K562 (cell line): ENCODE measurements around the gene LRFN3. TPM values are rescaled to one million over a fixed set of nuclear protein-coding genes. Genes with fewer than 3 reads are reported as not detected.
A peak's percentile ranks its signal among the peaks of the same experiment; 100 is the strongest.

Experiments used
- CREM ChIP-seq: IDR thresholded peaks from 2 replicates; pipeline ENCODE4 v1.6.1; 2014; ENCODE audit warnings: antibody characterized with exemption, low read depth
- EGR1 ChIP-seq: fragments of 450-650 bp; conservative IDR thresholded peaks from 2 replicates; pipeline ENCODE4 v1.6.1; 2017; ENCODE audit warnings: mild to moderate bottlenecking
- HNRNPH1 ChIP-seq: fragments of 200-400 bp; formaldehyde crosslinking; optimal IDR thresholded peaks from 2 replicates; pipeline ENCODE3; 2017; ENCODE audit warnings: low read depth, mild to moderate bottlenecking, low read length, moderate library complexity
- PHTF2 ChIP-seq: fragments of 250-450 bp; sonication (Bioruptor Pico); IDR thresholded peaks from 2 replicates; pipeline ENCODE4 v1.5.0; 2021; ENCODE audit warnings: mild to moderate bottlenecking
- PML ChIP-seq: IDR thresholded peaks from 2 replicates; pipeline ENCODE4 v1.6.1; 2012; ENCODE audit warnings: low read length, inconsistent platforms
- RAD51 ChIP-seq: fragments of 450-650 bp; IDR thresholded peaks from 2 replicates; pipeline ENCODE4 v1.7.1; 2016; ENCODE audit warnings: low read depth, mild to moderate bottlenecking, borderline replicate concordance
- SMARCA5 ChIP-seq: fragments of 450-650 bp; IDR thresholded peaks from 2 replicates; pipeline ENCODE4 v1.6.1; 2016
- SMC3 ChIP-seq: conservative IDR thresholded peaks from 2 replicates; pipeline ENCODE4 v1.6.1; 2011; ENCODE audit warnings: low read depth, low read length, improper control_type of control experiment; ENCODE audit not compliant: insufficient read depth
- SRF ChIP-seq, 2 experiments: fragments of 250-450, 450-650 bp in 1 of 2; sonication (Bioruptor Pico) in 1 of 2; sonication (generic) in 1 of 2; formaldehyde crosslinking; IDR thresholded peaks; 2 replicates each; pipeline versions ENCODE4 v1.5.0 to v1.5.1; 2020 to 2022; ENCODE audit warnings: mild to moderate bottlenecking in 1 of 2, missing genetic modification reagents in 1 of 2
- TBP ChIP-seq: optimal IDR thresholded peaks from 2 replicates; pipeline ENCODE3; 2011; ENCODE audit warnings: low read depth, low read length, improper control_type of control experiment
- XRCC3 ChIP-seq: fragments of 450-650 bp; IDR thresholded peaks from 2 replicates; pipeline ENCODE4 v1.6.1; 2017; ENCODE audit warnings: mild to moderate bottlenecking, moderate library complexity
- ZNF143 ChIP-seq: sonication (generic); formaldehyde crosslinking; IDR thresholded peaks from 2 replicates; pipeline ENCODE4 v1.9.0; 2022; ENCODE audit warnings: mild to moderate bottlenecking, missing genetic modification reagents
- polyA plus RNA-seq, 8 experiments: library from polyadenylated mRNA; depleted of rRNA in 4 of 8; stranded (reverse) in 5 of 8; unstranded in 3 of 8; fragments of >200 nt; fragmentation: Nextera tagmentation in 2 of 8; fragmentation: Illumina TruSeq in 1 of 8; extraction: Ambion mirVana in 2 of 8; extraction: Trizol in 1 of 8; gene quantifications; 2 replicates each; pipeline versions ENCODE4 v1.2.1 to v1.2.3, GENCODE V29; 2011 to 2014; ENCODE audit warnings: inconsistent platforms in 1 of 8, missing spikeins in 1 of 8
- total RNA-seq, 7 experiments: library from RNA; depleted of rRNA in 6 of 7; stranded (reverse); fragments of >200 nt in 6 of 7; fragmentation: Illumina TruSeq in 2 of 7; extraction: Trizol in 2 of 7; gene quantifications; 2 replicates each; pipeline versions ENCODE4 v1.2.1 to v1.2.3, GENCODE V29; 2011 to 2021; ENCODE audit warnings: low replicate concordance in 1 of 7
- TF ChIP-seq, protein P1 (sequence below), 2 experiments: fragments of 150-350 bp in 1 of 2; IDR thresholded peaks; 2 replicates each; pipeline ENCODE4 v1.6.1; 2012 to 2016; ENCODE audit warnings: low read depth in 2 of 2, low read length in 2 of 2, mild to moderate bottlenecking in 1 of 2, moderate library complexity in 1 of 2
- TF ChIP-seq, protein P2 (sequence below): fragments of 250-450 bp; sonication (Bioruptor Pico); IDR thresholded peaks from 2 replicates; pipeline ENCODE4 v1.5.0; 2022; ENCODE audit warnings: mild to moderate bottlenecking
- TF ChIP-seq, protein P3 (sequence below): sonication (generic); formaldehyde crosslinking; IDR thresholded peaks from 2 replicates; pipeline ENCODE4 v1.8.0; 2022; ENCODE audit warnings: mild to moderate bottlenecking, missing genetic modification reagents
- TF ChIP-seq, protein P4 (sequence below): sonication (generic); formaldehyde crosslinking; IDR thresholded peaks from 2 replicates; pipeline ENCODE4 v1.8.1; 2022; ENCODE audit warnings: missing genetic modification reagents

Gene LRFN3
- total and polyA plus RNA-seq, 9 of the 15 experiments (the other 6 are each of a cell fraction or from before 2014, with no cell fraction given): 0.03 to 0.12 (median 0.11) TPM; not detected in 6

DNA sequence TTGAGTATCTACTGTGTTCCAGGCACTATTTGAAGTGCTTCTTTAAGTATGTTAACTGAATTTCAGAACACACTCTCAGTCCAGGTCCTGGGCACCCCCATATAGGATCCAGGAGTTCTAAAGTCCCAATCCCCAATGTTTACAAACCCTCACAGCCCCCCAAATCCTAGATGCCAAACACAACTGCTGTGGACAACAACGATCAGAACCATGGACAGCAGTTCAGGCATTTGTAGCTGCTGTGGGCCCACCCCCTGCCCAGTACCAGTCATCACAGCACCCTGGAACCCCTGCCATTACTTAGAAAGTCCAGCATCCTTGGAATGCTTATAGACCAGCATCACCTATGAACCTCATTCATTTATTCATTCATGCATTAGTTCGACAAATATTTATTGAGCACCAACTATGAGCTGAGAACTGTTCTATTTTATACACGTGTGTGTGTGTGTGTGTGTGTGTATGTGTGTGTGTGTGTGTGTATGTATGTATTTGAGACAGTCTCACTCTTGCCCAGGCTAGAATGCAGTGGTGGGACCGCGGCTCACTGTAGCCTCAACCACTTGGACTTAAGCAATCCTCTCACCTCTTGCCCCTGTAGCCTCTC, 39.5 kb downstream of the LRFN3 start (continued):
- no peak for TF ChIP-seq RAD51
- no peak for TF ChIP-seq SMC3
- TF ChIP-seq, protein P1, sequence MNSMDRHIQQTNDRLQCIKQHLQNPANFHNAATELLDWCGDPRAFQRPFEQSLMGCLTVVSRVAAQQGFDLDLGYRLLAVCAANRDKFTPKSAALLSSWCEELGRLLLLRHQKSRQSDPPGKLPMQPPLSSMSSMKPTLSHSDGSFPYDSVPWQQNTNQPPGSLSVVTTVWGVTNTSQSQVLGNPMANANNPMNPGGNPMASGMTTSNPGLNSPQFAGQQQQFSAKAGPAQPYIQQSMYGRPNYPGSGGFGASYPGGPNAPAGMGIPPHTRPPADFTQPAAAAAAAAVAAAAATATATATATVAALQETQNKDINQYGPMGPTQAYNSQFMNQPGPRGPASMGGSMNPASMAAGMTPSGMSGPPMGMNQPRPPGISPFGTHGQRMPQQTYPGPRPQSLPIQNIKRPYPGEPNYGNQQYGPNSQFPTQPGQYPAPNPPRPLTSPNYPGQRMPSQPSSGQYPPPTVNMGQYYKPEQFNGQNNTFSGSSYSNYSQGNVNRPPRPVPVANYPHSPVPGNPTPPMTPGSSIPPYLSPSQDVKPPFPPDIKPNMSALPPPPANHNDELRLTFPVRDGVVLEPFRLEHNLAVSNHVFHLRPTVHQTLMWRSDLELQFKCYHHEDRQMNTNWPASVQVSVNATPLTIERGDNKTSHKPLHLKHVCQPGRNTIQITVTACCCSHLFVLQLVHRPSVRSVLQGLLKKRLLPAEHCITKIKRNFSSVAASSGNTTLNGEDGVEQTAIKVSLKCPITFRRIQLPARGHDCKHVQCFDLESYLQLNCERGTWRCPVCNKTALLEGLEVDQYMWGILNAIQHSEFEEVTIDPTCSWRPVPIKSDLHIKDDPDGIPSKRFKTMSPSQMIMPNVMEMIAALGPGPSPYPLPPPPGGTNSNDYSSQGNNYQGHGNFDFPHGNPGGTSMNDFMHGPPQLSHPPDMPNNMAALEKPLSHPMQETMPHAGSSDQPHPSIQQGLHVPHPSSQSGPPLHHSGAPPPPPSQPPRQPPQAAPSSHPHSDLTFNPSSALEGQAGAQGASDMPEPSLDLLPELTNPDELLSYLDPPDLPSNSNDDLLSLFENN (IDR thresholded peaks at IDR 0.05; ENCODE audit: low read depth in 2 of 2, low read length in 2 of 2): no peak
- no peak for TF ChIP-seq EGR1
- TF ChIP-seq, protein P2, sequence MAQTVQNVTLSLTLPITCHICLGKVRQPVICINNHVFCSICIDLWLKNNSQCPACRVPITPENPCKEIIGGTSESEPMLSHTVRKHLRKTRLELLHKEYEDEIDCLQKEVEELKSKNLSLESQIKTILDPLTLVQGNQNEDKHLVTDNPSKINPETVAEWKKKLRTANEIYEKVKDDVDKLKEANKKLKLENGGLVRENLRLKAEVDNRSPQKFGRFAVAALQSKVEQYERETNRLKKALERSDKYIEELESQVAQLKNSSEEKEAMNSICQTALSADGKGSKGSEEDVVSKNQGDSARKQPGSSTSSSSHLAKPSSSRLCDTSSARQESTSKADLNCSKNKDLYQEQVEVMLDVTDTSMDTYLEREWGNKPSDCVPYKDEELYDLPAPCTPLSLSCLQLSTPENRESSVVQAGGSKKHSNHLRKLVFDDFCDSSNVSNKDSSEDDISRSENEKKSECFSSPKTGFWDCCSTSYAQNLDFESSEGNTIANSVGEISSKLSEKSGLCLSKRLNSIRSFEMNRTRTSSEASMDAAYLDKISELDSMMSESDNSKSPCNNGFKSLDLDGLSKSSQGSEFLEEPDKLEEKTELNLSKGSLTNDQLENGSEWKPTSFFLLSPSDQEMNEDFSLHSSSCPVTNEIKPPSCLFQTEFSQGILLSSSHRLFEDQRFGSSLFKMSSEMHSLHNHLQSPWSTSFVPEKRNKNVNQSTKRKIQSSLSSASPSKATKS (CRISPR knock-in tag): no peak
- no peak for TF ChIP-seq PHTF2 (CRISPR knock-in tag)
- TF ChIP-seq ZNF143 (CRISPR knock-in tag): no peak
- TF ChIP-seq, protein P3, sequence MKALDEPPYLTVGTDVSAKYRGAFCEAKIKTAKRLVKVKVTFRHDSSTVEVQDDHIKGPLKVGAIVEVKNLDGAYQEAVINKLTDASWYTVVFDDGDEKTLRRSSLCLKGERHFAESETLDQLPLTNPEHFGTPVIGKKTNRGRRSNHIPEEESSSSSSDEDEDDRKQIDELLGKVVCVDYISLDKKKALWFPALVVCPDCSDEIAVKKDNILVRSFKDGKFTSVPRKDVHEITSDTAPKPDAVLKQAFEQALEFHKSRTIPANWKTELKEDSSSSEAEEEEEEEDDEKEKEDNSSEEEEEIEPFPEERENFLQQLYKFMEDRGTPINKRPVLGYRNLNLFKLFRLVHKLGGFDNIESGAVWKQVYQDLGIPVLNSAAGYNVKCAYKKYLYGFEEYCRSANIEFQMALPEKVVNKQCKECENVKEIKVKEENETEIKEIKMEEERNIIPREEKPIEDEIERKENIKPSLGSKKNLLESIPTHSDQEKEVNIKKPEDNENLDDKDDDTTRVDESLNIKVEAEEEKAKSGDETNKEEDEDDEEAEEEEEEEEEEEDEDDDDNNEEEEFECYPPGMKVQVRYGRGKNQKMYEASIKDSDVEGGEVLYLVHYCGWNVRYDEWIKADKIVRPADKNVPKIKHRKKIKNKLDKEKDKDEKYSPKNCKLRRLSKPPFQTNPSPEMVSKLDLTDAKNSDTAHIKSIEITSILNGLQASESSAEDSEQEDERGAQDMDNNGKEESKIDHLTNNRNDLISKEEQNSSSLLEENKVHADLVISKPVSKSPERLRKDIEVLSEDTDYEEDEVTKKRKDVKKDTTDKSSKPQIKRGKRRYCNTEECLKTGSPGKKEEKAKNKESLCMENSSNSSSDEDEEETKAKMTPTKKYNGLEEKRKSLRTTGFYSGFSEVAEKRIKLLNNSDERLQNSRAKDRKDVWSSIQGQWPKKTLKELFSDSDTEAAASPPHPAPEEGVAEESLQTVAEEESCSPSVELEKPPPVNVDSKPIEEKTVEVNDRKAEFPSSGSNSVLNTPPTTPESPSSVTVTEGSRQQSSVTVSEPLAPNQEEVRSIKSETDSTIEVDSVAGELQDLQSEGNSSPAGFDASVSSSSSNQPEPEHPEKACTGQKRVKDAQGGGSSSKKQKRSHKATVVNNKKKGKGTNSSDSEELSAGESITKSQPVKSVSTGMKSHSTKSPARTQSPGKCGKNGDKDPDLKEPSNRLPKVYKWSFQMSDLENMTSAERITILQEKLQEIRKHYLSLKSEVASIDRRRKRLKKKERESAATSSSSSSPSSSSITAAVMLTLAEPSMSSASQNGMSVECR (CRISPR knock-in tag): peak; percentile 35; the same call in 1 of the 2 replicates
- TF ChIP-seq PML: no peak
- TF ChIP-seq, protein P4, sequence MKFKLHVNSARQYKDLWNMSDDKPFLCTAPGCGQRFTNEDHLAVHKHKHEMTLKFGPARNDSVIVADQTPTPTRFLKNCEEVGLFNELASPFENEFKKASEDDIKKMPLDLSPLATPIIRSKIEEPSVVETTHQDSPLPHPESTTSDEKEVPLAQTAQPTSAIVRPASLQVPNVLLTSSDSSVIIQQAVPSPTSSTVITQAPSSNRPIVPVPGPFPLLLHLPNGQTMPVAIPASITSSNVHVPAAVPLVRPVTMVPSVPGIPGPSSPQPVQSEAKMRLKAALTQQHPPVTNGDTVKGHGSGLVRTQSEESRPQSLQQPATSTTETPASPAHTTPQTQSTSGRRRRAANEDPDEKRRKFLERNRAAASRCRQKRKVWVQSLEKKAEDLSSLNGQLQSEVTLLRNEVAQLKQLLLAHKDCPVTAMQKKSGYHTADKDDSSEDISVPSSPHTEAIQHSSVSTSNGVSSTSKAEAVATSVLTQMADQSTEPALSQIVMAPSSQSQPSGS: no peak
- no peak for TF ChIP-seq HNRNPH1
- TF ChIP-seq XRCC3: no peak
- no peak for TF ChIP-seq TBP
- TF ChIP-seq SMARCA5: no peak
- no peak for TF ChIP-seq SRF (CRISPR knock-in tag; IDR thresholded peaks at IDR 0.05)
- TF ChIP-seq CREM: no peak; the same call in 1 of the 2 replicates
